ELR (cell line): ENCODE data around the gene OR5K2.

Experiments
- DNase-seq: peaks from one replicate; pipeline ENCODE4 v3.0.0-alpha.2; 2015; ENCODE audit warnings: low read depth

OR5K2 gene

GRCh38 chr3:98497381-98497780 lies at the start of gene OR5K2:
TSS of gene OR5K2 (plus strand) at chr3:98497681. CDS start at chr3:98497681, 0 bp downstream.
- no peak for DNase-seq

DNA sequence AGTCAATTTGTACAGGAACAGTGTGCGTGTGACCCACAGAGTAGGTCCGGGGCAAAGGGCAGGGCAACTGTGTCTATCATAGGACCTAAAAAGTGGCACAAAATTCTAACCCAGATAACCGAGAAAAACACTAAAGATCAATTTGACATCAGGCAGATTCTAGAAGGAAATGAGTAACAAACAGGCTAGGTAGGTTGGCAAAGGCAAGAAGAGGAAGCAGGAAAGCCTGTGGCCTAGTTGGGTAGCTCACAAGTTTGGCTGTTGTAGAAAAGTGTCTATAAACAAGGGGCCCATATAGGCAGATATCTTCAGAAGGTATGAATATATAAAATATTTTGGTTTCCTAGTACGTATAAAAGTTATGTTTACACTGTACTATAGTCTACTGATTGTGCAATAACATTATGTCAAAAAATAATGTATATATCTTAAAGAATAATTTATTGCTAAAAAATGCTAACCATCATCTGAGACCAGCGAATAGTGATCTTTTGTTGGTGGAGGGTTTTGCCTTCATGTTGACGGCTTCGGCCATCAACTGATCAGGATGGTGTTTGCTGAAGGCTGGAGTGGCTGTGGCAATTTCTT lies 47.8 kb upstream of the OR5K2 start:
- no peak for DNase-seq

DNA sequence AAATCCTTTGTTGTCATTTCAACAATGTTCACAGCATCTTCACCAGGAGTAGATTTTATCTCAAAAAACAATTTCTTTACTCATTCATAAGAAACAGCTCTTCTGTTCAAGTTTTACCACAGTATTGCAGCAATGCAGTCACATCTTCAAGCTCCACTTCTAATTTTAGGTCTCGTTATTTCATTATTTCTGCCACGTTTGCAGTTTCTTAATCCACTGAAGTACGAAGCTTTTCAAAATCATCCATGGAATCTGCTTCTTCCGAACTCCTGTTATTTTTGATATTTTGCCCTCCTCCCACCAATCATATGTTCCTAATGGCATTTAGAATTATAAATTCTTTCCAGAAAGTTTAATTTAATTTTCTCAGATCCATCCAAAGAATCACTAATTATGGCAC lies 47.1 kb upstream of the OR5K2 start:
- DNase-seq, result no peak

DNA sequence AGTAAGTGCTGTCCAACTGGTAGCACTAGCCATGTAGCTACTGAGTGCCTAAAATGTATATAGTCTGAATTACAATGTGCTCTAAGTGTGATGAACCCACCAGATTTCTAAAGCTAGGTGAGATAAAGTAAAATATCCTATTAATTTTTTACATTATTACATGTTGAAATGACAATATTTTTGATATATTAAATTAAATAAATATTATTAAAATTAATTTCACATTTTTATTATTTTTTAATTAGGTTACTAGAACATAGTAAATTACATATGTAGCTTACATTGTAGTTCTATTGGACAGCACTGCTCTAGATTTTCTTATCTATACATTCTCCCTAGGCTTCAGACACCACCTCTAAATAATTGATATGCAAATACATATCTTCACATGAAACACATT lies 43.7 kb upstream of the OR5K2 start:
- no peak for DNase-seq

- peak; percentile 8 for DNase-seq
These were observed 42.6 kb upstream of the OR5K2 start for GRCh38 chr3:98454929-98455328.

- peak; percentile 3 for DNase-seq
These were observed 39.9 kb upstream of the OR5K2 start for GRCh38 chr3:98457543-98457942.

DNA sequence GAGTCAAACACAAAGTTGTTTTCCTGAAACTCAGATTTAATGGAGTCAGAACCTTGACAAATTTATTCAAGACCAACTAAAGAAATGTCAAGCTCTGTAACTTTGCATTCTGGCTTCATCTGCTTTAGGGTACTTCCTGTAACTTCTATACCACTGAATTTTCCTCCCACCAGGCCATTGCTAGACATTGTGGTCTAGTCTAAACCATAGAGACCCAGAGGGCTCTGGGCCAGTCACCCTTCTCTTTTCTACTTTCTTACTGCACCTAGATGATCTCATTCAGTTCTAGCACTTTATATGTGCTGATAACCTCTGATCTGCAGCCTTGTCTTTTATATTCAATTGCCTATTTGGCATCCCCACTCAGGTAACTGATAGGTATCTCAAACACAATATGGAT lies 37.3 kb upstream of the OR5K2 start:
- DNase-seq, result no peak

DNA sequence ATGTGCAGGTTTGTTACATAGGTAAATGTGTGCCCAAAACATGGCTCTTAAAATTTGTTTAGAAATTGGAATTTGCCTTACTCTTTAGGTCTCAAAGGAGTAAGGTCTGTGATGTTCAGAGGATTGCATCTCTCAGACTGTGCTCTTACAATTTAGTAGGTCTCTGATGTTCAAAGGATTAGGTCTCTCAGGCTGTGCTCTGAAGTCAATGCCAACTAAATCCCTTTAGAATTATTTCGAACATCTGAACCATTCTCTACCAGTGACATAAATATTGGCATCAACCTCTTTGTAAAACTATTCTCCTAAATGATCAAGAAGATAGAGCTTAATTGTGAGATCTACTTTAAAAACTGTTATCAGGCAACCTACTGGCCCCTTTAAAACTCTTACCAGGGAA lies 34.6 kb upstream of the OR5K2 start, which contains the start of gene OR5K1:
Gene OR5K1 (plus strand): TSS at position 301 of the 400 bp plus-strand sequence. CDS start 6,376 bp downstream, outside the sequence.
- DNase-seq, result no peak

DNA sequence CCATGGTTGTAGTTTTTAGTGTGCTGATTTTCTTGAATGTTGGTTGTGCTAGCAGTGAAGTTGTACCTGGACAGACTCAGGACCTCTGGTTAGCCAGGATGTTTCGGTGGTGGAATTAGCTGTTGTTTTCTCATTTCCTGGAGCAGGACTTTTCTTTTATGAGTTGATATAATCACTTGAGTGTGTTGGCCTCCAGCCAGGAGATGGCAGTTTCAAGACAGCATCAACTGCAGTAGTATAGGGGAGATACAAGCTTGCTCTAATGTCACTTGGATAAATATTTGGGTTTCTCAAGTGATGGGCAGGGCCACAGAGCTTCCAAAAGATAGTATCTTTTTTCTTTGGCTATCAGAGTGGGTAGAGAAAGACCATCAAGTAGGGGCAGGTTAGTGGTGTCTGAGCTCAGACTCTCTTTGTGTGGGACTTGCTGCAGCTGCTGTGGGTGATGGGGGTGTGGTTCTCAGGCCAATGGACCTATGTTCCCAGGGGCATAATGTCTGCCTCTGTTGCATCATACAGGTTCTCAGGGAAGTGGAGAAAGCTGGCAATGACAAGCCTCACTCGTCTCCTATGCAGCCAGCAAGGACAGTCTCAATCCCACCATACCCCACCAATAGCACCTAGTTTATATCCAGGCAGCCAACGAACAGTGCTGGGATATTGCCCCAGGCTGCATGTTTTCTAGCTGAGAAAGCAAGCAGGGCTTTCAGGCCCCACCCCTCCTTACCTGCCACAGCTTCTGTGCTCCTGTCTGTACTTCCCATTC lies 14.6 kb upstream of the OR5K2 start:
- peak; percentile 1 for DNase-seq

GRCh38 chr3:98483626-98484025 lies 13.9 kb upstream of the OR5K2 start:
- no peak for DNase-seq

DNA sequence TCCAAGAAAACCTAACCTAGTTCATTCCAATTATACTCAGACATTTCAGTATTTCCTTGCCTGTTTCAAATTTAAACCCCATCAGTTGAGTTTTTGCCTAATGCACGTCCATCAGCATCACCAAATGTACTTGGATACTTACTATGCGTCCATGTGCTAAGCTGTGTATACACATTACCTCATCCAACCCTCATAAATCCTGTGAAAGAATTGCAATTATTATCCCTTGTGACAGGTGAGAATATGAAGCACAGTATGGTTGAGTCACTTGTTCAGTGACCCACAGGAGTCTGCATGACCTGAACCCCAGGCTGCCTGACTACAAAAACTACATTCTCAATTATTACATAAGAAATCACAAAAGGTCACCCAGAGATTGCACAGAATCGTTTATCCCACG lies 2.5 kb downstream of the OR5K2 start:
- no peak for DNase-seq

GRCh38 chr3:98501270-98501669 lies 3.8 kb downstream of the OR5K2 start:
- no peak for DNase-seq

DNA sequence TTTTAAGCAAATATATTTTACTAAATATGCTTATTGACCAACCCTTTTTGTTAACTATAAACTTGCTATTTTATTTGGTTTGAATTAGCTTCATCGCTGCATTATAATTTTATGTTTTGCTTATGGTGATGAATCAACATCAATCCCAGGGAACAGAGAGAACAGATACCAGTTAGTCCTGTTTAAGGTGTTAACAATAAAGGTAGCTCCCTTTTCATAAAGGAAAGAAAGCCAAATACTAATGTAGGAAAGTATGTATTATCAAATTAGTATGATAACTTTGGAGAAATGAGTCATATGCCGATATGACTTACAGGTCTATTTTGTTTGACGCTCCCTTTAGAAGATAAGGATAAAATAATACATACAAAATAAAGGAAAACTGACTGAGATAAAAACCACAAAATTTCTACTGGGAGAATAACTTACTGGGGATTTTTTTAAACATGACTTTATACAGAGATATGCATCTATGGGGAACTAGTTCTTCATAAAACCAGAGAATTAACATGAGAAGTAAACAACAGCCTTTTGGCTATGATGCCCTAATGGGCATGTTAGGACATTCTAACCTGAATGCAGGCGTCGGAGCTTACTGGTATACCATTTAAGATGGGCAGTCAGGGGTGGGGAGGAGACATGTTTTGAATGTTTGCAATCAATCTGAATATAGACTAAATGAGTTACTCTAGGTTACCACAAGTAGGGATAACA lies 4.5 kb downstream of the OR5K2 start:
- DNase-seq, result no peak

- peak; percentile 10 for DNase-seq
These were observed 7.1 kb downstream of the OR5K2 start for GRCh38 chr3:98504539-98504938.

DNA sequence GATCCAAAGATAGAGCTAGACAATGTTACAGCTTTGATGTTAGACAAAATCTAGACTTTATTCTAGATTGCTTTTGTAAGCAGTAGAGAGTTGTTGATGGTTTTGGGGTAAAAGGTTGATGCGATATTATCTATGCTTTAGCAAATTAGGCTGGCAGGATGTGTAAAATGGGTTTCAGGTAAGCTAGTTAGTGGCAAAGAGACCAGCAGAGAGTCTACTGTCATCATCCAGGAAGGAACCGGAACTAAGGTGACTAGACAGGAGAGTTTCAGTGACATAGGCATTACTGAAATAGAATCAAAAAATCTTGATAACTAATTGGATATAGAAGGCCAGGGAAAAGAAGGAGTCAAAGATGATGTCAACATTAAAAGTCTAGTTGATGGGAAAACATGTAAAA lies 11.1 kb downstream of the OR5K2 start:
- DNase-seq, result no peak

- DNase-seq, result no peak
These were observed 15.1 kb downstream of the OR5K2 start for GRCh38 chr3:98512576-98512975.

- peak; percentile 62 for DNase-seq
These were observed 15.6 kb downstream of the OR5K2 start for GRCh38 chr3:98513091-98513511.

GRCh38 chr3:98513736-98514135 lies 16.3 kb downstream of the OR5K2 start:
- DNase-seq, result no peak

DNA sequence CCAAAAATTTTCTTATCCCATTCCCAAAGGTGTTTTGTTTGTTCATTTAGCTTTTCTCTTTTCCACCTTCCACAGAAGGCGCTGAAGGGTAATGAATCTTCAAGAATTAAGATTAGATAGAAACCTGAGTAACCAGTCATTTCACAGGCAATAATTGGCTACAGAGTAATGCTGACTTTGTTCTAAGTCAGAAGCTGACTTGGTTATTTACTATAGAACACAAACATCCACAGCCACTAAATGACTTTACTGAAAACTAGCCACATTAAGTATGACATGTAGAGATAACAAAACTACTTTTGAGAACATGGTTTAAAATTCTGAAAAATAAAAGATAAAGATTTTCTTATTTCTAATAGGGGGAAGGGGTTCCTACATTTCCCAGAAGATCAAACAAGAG lies 17.5 kb downstream of the OR5K2 start:
- no peak for DNase-seq

DNA sequence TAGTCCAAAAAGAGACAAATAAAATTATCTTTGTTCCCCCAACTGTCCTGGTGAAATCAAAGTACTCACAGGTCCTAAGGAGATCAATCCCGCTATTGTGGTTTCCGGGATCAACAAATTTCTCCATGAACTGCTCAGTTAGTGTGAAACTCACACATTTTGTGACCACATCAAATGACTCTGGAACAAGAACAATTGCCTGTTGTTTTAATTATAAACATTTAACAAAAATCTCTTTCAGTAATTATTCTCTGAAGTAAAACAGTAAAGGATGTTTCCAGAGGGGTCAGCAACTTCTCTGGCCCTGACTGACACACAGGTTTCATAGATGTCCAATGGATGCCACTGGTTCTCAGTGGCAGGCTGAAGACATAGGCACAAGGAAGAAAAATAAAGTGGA lies 21.3 kb downstream of the OR5K2 start:
- DNase-seq, result no peak

- DNase-seq, result no peak
These were observed 21.9 kb downstream of the OR5K2 start for GRCh38 chr3:98519351-98519750.

GRCh38 chr3:98521897-98522543 lies 24.5 kb downstream of the OR5K2 start:
- DNase-seq, result peak; percentile 83
